Mammary epithelial cell (primary cell): ENCODE measurements around the gene GAA.

Experiments
- EZH2 ChIP-seq: IDR thresholded peaks from 2 replicates; pipeline ENCODE4 v1.6.1; 2012; ENCODE audit warnings: low read length, inconsistent platforms, borderline replicate concordance
- TF ChIP-seq, protein P1 (sequence below), 2 donors: IDR thresholded peaks in 1 of 2; conservative IDR thresholded peaks in 1 of 2; 2 replicates each; pipeline ENCODE4 v1.5.1; 2011 to 2012; ENCODE audit warnings: inconsistent platforms in 2 of 2, low read length in 2 of 2, mild to moderate bottlenecking in 2 of 2, control low read depth in 1 of 2, low read depth in 1 of 2; ENCODE audit not compliant: insufficient read depth in 1 of 2; ENCODE audit errors: extremely low read depth in 1 of 2

- no peak for TF ChIP-seq EZH2
- TF ChIP-seq, protein P1, sequence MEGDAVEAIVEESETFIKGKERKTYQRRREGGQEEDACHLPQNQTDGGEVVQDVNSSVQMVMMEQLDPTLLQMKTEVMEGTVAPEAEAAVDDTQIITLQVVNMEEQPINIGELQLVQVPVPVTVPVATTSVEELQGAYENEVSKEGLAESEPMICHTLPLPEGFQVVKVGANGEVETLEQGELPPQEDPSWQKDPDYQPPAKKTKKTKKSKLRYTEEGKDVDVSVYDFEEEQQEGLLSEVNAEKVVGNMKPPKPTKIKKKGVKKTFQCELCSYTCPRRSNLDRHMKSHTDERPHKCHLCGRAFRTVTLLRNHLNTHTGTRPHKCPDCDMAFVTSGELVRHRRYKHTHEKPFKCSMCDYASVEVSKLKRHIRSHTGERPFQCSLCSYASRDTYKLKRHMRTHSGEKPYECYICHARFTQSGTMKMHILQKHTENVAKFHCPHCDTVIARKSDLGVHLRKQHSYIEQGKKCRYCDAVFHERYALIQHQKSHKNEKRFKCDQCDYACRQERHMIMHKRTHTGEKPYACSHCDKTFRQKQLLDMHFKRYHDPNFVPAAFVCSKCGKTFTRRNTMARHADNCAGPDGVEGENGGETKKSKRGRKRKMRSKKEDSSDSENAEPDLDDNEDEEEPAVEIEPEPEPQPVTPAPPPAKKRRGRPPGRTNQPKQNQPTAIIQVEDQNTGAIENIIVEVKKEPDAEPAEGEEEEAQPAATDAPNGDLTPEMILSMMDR (conservative IDR thresholded peaks at IDR 0.05 in 1 of 2, IDR thresholded peaks at IDR 0.05 in 1 of 2; ENCODE audit: extremely low read depth in 1 of 2, insufficient read depth in 1 of 2, low read depth in 1 of 2, low read length in 2 of 2): no peak
Observed at GRCh38 chr17:80152081-80152702, 50.8 kb downstream of the GAA start.
